ENCODE data around the gene VAV2.

Gene VAV2

GRCh38 chr9:133971121-133971951, 20.8 kb downstream of the VAV2 start:
- TF ChIP-seq CTCF (IDR thresholded peaks at IDR 0.05) = no peak

- no peak for TF ChIP-seq CTCF (IDR thresholded peaks at IDR 0.05)
Measured at GRCh38 chr9:133970581-133971058, 21.5 kb downstream of the VAV2 start.

- TF ChIP-seq CTCF (IDR thresholded peaks at IDR 0.05) = no peak
Measured at GRCh38 chr9:133969681-133970580, 22.2 kb downstream of the VAV2 start.

- no peak for TF ChIP-seq CTCF (IDR thresholded peaks at IDR 0.05)
Measured at GRCh38 chr9:133968966-133969617, 23.0 kb downstream of the VAV2 start.

- TF ChIP-seq CTCF (IDR thresholded peaks at IDR 0.05) = no peak
Measured at GRCh38 chr9:133968428-133968827, 23.7 kb downstream of the VAV2 start.

GRCh38 chr9:133967024-133967741, 24.9 kb downstream of the VAV2 start:
- no peak for TF ChIP-seq CTCF (IDR thresholded peaks at IDR 0.05)

- no peak for TF ChIP-seq CTCF (IDR thresholded peaks at IDR 0.05)
Measured at GRCh38 chr9:133964463-133964862, 27.7 kb downstream of the VAV2 start.
